Right atrium auricular region (tissue), 2 donors: Measurements from ENCODE around the gene PPP1R14D. TPM values are rescaled to one million over a fixed set of nuclear protein-coding genes. Genes with fewer than 3 reads are reported as not detected.
A peak's percentile ranks its signal among the peaks of the same experiment; 100 is the strongest.

ENCODE experiments used
- DNase-seq: peaks from one replicate; pipeline ENCODE4 v3.0.0-alpha.2; 2019; ENCODE audit warnings: low spot score
- H3K27ac ChIP-seq, 2 donors: fragments of 200-600 bp; sonication (generic); 1 replicate in 1 of 2; 2 replicates in 1 of 2; pipeline ENCODE4 v1.5.1; 2016 to 2019
- H3K27me3 ChIP-seq, 2 donors: fragments of 200-600 bp; sonication (generic); one replicate each; pipeline versions ENCODE4 v1.5.1 to v1.6.0; 2017 to 2019
- H3K36me3 ChIP-seq: fragments of 200-600 bp; sonication (generic); one replicate; pipeline ENCODE4 v1.5.1; 2016
- H3K4me1 ChIP-seq, 2 donors: fragments of 200-600 bp; sonication (generic); one replicate each; pipeline versions ENCODE4 v1.5.1 to v1.6.0; 2017 to 2019
- H3K4me3 ChIP-seq, 2 donors: fragments of 200-600 bp; sonication (generic); 1 replicate in 1 of 2; 2 replicates in 1 of 2; pipeline ENCODE4 v1.5.1; 2017 to 2019; ENCODE audit warnings: mild to moderate bottlenecking in 1 of 2, moderate library complexity in 1 of 2
- H3K9me3 ChIP-seq, 2 donors: fragments of 200-600 bp; sonication (generic); one replicate each; pipeline ENCODE4 v1.5.1; 2019
- total RNA-seq, 2 donors: library from RNA; depleted of rRNA; stranded (reverse); fragments of >200 nt; gene quantifications; one replicate each; pipeline ENCODE4 v1.1.0, GENCODE V29; 2016
- TF ChIP-seq, protein P1 (sequence below), 2 donors: fragments of 200-600 bp; sonication (generic); IDR thresholded peaks; one replicate each; pipeline ENCODE4 v1.5.1; 2019; ENCODE audit warnings: antibody characterized with exemption in 2 of 2

Gene PPP1R14D
- total RNA-seq, 2 donors from 2014 or later: not detected

- Histone ChIP-seq H3K4me3 (peak overlapping the region in 1 of 2 donors; percentile 64), H3K36me3 (no peaks in the 10 kb centered on the region), H3K27ac (no peak overlapping the region), H3K4me1 (peaks cover 0 to 9% of the 10 kb centered on the region in 2 donors), H3K27me3 (no peaks in the 10 kb centered on the region), H3K9me3 (no peaks in the 10 kb centered on the region)
- TF ChIP-seq, protein P1, sequence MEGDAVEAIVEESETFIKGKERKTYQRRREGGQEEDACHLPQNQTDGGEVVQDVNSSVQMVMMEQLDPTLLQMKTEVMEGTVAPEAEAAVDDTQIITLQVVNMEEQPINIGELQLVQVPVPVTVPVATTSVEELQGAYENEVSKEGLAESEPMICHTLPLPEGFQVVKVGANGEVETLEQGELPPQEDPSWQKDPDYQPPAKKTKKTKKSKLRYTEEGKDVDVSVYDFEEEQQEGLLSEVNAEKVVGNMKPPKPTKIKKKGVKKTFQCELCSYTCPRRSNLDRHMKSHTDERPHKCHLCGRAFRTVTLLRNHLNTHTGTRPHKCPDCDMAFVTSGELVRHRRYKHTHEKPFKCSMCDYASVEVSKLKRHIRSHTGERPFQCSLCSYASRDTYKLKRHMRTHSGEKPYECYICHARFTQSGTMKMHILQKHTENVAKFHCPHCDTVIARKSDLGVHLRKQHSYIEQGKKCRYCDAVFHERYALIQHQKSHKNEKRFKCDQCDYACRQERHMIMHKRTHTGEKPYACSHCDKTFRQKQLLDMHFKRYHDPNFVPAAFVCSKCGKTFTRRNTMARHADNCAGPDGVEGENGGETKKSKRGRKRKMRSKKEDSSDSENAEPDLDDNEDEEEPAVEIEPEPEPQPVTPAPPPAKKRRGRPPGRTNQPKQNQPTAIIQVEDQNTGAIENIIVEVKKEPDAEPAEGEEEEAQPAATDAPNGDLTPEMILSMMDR (IDR thresholded peaks at IDR 0.05): no peak
- DNase-seq: no peak
Measured at GRCh38 chr15:40872791-40873693, 44.5 kb upstream of the PPP1R14D start.

DNA sequence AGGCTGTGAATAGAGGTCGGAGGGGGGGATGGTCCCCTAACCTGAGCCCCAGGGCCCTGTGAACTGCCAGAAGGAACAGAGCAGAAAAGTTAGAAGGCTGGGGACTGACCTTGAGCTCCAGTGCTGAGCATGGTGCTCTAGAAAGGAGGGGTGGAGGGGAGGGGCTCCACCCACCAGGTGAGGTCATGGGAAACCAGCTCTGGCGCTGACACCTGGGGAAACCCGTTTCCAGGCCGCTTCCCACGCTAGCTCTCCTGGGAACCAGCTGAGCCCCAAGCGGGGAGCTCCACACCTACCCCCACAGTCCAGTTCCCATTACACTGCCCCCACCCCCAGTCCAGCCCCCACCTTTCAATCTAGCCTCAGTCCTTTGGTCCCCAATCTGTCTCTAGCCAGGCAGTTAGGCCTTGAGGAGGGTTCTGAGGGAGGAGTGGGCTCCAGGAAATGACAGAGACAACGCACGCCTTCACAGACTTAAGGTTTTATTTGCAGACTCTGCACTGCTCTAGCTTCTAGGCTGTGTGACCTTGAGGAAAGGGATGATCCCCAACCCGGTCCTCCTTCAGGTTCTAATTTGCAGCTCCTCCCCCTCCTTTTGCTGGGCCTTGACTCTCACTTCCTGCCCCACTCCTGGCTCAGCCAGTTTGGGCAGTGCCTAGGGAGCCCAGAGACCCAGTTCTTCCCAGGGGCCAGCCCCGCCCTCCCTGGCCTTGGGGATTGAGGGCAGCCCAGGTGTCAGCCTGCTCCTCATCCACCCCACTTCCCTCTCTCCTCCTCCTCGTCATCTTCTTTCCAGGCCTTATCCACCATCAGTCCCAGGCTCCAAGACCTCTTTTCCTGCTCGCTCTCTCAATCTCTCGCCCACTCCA, 43.5 kb upstream of the PPP1R14D start:
- Histone ChIP-seq H3K9me3 (no peaks in the 10 kb centered on the region), H3K36me3 (no peaks in the 10 kb centered on the region), H3K27ac (no peak overlapping the region), H3K4me1 (peaks cover 0 to 9% of the 10 kb centered on the region in 2 donors), H3K27me3 (no peaks in the 10 kb centered on the region), H3K4me3 (no peak overlapping the region)
- no peak for DNase-seq
- TF ChIP-seq, protein P1 (IDR thresholded peaks at IDR 0.05): no peak

GRCh38 chr15:40870716-40871115, 42.2 kb upstream of the PPP1R14D start:
- peaks cover 0 to 9% of the 10 kb centered on the region in 2 donors for H3K4me1 ChIP-seq
- H3K36me3 ChIP-seq: no peaks in the 10 kb centered on the region
- no peaks in the 10 kb centered on the region for H3K27me3 ChIP-seq
- TF ChIP-seq, protein P1 (IDR thresholded peaks at IDR 0.05): no peak
- no peak for DNase-seq
- no peaks in the 10 kb centered on the region for H3K9me3 ChIP-seq
- no peak overlapping the region for H3K27ac ChIP-seq
- H3K4me3 ChIP-seq: no peak overlapping the region

- Histone ChIP-seq H3K36me3 (no peaks in the 10 kb centered on the region), H3K9me3 (no peaks in the 10 kb centered on the region), H3K27ac (no peak overlapping the region), H3K4me1 (peaks cover 0 to 9% of the 10 kb centered on the region in 2 donors), H3K27me3 (no peaks in the 10 kb centered on the region), H3K4me3 (no peak overlapping the region)
- no peak for DNase-seq
- TF ChIP-seq, protein P1 (IDR thresholded peaks at IDR 0.05): no peak
Measured at GRCh38 chr15:40869686-40870085, 41.2 kb upstream of the PPP1R14D start.

DNA sequence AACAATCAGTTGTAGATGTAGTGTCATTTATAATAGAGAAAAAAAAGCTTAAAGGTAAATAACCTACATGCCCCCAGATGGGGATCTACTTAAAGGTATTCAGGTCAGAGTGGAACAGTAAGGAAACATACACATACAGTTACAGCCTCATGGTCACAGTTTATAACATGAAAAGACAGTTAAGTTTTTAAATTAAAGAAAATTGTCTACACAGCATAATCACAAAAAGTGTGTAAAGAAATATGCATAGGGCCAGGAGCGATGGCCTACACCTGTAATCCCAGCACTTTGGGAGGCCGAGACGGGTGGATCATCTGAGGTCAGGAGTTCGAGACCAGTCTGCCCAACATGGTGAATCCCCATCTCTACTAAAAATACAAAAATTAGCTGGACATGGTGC, 38.7 kb upstream of the PPP1R14D start:
- TF ChIP-seq, protein P1 (IDR thresholded peaks at IDR 0.05): no peak
- H3K4me3 ChIP-seq: no peak overlapping the region
- no peaks in the 10 kb centered on the region for H3K9me3 ChIP-seq
- H3K27ac ChIP-seq: no peak overlapping the region
- H3K36me3 ChIP-seq: no peaks in the 10 kb centered on the region
- no peaks in the 10 kb centered on the region for H3K27me3 ChIP-seq
- no peaks in the 10 kb centered on the region for H3K4me1 ChIP-seq
- no peak for DNase-seq
